GM12892 (cell line): ENCODE measurements around the gene HOXC4.

Experiments used
- DNase-seq: peaks from one replicate; pipeline ENCODE4 v3.0.0; 2011; ENCODE audit not compliant: insufficient read length
- FAIRE-seq: peaks from 2 replicates; lab custom pipeline; 2011; peaks lifted over from hg19 to GRCh38; lab: Jason Lieb, UNC
- POLR2A ChIP-seq: IDR thresholded peaks from 2 replicates; pipeline ENCODE4 v1.6.1; 2011; ENCODE audit warnings: low read depth, low read length, control low read depth
- POLR2AphosphoS5 ChIP-seq: IDR thresholded peaks from 2 replicates; pipeline ENCODE4 v1.6.1; 2011; ENCODE audit warnings: low read depth, low read length, control low read depth
- TAF1 ChIP-seq: IDR thresholded peaks from 2 replicates; pipeline ENCODE4 v1.6.1; 2011; ENCODE audit warnings: low read depth, mild to moderate bottlenecking, control low read depth, low read length, borderline replicate concordance

HOXC4 gene

DNA sequence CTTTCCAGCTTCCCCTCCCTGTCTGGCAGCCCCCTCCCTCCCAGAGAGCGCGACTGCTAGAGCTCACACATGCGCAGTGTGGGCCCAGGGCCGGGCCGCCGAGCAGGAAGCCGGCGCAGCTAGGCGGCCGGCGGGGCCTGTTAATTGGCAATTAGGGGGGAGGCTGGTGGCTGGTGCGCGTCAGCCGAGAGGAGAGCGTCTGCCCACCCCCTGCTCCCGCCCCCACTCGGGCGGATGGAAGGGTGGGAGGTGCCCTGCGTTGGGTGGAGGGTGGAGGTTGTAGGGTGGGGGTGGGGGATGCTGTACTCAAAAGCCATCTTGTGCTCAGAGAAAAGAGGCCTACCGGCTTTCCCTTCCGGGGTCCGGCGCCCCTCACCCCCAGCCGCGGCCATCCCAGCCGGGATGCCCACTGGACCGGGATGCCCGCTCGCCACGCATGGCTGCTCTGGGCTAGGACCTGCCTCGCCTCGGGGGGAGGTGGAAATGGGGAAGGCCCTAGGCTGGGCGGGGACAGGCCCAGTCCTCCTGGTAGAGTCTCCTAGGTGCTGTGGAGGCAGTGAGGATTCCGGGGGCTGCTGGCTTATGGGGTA lies 35.7 kb upstream of the HOXC4 start:
- TF ChIP-seq POLR2A: peak; percentile 57; the same call in 1 of the 2 replicates
- peak; percentile 44; the same call in 1 of the 2 replicates for TF ChIP-seq POLR2AphosphoS5
- TF ChIP-seq TAF1: 0 out of 2 replicates have a peak, but pooled peaks have one; percentile 4
- FAIRE-seq (peak; percentile 78), DNase-seq (peak; percentile 93)

DNA sequence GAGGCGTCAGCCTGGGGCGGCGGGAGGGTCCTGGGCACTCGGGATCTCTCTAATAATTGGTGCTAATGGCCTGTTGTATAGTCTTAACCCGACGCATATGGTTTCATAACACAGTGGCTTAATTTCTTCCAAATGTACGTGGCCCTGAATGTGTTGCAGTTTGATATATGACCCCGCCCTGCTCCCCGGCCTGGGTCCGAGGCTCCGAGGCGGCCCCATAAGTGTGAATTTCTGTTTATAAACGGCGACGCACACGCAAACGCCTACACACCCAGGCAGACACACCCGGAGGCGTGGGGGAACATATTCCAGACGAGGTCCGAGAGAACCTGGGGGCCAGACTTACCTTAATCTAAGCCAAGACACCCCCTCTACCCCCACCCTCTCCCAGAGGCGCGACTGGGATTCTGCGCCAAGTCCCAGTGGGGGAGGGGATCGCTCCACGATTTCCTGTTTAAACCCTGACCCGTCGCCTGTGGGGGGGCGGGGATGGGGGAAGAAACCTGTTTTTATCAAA lies 35.1 kb upstream of the HOXC4 start:
- TF ChIP-seq POLR2A (no peak; the same call in 1 of the 2 replicates), TAF1 (no peak), POLR2AphosphoS5 (no peak)
- DNase-seq: peak; percentile 49
- FAIRE-seq: peak; percentile 36

DNA sequence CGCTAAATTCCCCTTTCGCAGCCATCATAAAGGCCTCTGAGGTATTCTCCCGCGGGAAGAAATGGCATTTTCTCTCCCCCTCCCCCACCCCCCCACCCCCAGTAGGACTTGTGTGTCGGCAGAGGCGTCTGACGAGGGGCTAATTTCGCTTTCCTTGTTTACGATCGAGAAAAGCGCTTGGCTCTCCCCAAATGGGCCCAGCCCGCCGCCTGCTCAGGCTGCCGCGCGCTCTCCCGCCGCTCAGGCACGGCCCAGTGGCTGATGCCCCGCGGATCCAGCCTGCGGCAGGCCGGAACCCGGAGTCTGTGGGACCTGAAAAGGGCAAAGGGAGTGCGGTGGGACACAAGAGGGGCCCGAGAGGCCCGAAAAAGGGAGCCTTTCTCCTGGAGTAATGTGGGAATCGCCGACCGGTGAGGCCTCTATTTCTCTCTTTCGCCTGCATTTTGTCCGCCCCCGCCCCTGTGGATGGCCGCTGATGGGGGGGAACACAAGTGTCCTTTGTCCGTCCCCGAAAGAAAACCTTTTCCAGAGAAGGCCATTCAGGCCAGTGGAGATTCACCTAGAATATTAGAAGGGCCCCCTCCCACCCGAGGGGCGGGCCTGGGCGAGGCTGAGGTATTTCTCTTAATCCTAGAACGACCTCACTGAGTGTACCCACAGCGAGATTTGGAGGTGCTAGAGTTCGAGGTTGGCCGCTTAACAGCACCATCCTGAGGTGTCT lies 34.4 kb upstream of the HOXC4 start:
- no peak for FAIRE-seq
- TF ChIP-seq TAF1 (no peak), POLR2A (no peak)
- no peak for DNase-seq

DNA sequence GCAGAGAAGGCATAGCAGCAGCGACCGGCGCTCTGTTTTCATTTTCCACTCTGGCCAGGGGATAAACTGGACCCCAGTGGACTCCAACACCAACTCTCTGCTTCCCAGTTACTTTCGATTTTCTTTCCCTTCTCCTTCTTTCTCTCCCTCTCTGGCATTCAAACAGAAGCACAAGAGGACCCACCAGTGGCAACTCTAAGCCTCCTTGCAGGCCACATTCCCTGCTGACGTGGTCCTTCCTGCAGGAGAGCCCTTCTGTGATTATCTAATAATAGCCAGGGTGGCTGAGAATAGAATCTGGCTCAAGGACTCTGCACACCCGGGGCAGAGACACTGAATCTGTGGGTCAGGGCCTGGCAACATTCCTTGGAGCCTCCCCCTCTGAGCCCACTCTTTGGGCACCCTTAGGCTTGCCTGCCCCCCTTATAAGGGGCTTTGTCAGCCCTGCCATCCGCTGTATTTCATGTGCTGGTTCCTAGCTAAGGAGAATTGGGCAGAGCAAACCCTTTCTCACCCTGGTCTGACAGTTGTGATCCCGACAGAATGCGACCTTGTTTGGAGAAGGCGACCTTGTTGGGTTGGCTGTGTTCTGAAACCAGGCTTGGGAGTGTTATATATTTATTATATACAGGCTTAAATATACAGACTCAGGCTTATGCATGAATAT lies 33.6 kb upstream of the HOXC4 start:
- TF ChIP-seq POLR2AphosphoS5 (no peak), POLR2A (no peak), TAF1 (no peak)
- DNase-seq (no peak), FAIRE-seq (no peak)

DNA sequence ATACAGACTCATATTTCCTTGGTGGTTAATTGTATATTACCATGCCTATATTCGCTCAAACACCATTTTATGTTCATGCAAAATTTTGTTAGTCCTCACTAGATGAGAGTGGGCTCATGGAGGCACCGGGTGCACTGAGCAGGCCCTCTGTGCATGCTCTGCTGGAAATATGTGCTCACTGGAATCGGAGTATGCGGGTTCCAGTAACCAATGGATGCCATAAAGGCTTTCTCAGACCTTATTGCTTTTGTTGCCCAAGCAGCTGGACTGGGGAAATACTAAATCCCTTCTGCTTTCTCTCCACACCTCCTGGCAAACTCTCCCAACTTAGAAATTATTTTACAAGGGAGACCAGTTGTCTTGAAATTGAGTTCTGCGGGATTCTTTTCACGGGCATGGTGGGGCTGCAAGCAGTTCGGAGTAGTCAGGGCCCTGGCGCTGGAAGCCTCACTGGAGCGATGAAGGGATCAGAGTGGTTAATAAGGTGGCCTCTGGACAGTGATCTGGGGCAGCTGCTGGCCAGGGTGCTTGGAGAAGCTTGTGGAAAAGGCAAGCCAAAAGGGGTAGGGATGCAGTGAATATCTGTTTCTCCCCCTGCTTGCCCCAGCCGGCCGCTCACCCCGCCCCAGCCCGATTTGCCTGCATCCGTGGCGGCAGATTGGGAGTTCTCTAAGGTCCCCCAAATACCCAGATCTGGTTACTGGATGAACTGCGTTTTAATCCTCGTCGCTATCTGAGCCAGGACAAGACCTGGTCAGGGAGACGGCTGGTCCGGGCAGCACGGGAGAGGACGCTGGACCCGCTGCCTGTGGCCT lies 32.8 kb upstream of the HOXC4 start:
- FAIRE-seq (no peak), DNase-seq (no peak)
- TF ChIP-seq TAF1 (no peak), POLR2AphosphoS5 (no peak), POLR2A (no peak)

DNA sequence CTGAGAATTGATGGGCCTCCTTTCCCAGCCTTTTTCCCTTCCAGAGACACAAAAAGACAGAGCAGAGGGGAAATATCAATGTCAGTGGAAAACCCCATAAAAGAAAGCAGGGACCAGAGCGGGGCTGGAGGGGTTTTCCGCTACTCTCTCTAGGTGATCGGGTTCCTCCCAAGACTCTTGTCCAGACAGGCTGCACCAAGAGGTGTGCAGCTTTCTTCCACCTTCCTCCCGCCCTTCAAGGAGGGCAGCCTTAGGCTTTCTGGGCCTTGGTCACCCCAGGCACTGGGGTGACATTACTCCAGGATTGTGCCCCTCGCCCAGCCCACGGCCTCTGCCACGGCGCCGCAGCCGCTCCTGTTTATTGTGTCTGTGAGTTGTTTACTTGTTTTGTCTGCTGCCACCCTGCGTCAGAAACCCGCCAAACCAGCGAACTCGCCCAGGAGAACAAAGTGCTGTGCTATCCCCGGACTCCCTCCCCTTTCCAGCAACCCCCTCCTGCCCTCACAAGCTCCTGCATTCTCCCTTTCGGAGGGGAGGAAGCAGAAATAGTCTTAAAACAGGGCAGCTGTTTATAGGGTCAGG lies 32.1 kb upstream of the HOXC4 start:
- peak; percentile 79 for FAIRE-seq

DNA sequence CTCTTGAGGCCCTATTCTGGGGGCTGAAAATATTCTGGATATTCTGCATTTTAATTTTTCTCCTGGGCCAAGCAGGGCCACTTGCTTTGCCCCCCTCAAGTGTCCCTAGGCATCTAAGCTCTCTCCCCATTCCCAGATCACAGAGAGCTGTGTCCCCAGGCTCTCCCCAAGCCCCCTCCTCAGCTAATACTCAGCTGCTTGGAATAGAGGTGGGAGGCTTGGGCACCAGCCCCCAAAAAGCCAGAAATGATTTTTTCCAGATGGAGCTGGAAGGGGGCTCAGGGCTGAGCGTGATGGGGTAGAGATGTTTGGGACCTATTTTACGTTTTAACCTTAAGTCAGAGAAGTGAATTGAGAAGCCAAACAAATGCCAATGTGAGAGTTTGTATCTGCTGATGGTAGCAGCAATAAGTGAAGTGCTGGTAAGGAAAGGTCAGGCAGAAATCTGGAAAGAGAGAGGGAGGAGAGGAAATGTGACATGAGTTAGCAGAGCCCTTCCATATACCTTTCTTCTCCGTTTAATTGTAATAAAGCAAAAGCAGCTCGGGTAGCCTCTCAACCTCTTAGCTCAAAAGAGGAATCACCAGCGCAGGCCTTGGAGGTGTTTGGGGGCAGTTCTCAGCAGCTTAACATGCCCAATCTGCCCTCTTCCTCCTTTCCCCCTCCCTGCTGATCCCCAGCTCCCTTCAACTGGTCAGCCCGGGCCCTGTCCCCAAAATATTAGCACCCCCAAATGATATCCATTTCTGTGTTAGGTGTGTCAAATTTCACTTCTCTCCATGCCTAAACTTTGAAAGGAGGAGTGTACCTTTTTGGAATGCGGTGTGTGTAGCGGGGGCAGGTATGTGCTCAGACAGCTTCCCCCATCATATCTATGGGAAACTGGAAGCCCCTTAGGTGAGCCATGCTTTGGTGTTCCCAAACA lies 30.4 kb upstream of the HOXC4 start:
- TF ChIP-seq TAF1: no peak
- TF ChIP-seq POLR2AphosphoS5: no peak
- TF ChIP-seq POLR2A: no peak
- DNase-seq: no peak
- no peak for FAIRE-seq

More for the DNA sequence above, 32.1 kb upstream of the HOXC4 start:
- DNase-seq: no peak
- no peak for TF ChIP-seq POLR2A
- TF ChIP-seq POLR2AphosphoS5: no peak
- TF ChIP-seq TAF1: no peak

DNA sequence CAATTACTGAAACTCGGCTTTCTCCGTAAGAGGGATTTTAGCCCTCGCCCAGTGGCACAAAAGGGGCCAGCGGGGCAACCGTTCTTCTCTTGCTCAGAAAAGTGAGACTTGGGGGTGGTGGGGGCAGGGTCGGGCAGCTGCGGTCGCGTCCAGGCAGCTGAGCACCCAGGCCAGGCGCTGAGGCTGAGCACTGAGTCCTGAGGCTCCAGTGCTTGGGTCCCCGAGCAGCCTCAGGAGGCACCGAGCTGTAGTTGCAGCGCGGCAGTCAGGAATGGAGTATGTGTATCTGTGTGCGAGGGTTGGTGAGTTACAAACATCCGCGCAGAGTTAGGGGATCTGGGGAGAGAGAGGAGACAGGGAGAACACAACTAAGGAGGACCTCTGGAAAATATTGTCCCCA lies 29.5 kb upstream of the HOXC4 start:
- DNase-seq (no peak), FAIRE-seq (no peak)
- TF ChIP-seq POLR2AphosphoS5: no peak
- no peak for TF ChIP-seq TAF1
- no peak for TF ChIP-seq POLR2A

DNA sequence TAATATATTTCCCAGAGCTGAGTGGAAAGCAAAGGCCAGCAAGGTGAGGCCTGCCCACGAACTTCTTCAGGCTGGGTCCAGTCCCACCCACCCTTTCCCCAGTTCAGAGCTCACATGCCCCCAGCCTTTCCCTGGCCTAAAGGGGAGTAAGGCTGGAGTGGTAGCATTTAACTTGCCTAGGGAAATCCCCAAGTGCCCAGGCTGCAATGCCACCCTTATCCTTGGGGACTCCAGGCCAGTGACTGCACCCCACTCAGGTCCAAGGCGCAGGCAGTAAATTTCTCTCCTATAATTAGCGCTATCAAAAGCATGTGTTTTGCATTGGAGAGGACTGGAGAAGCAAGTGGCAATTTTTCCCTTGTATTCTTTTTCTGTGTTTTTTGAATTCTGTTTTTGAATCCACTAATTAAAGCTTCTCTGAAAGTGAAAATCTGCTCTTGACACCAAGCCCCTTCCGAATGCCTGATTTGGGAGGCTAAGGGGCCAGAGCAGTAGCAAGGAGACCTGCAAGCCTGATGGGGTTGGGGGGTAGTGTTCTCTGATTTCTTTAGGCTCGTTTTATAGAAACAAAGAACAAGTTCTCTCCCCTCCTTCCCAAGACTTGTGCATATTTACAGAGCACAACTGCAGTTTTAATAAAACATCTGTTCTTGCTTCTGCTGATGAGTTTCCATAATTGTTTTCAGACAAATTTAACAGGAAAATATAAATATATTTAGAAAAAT lies 28.9 kb upstream of the HOXC4 start:
- TF ChIP-seq TAF1: no peak
- no peak for TF ChIP-seq POLR2AphosphoS5
- no peak for TF ChIP-seq POLR2A
- FAIRE-seq (no peak), DNase-seq (no peak)
